Stimulated activated naive CD8-positive, alpha-beta T cell treated with anti-CD3 and anti-CD28 coated beads, Interleukin-15, amount 100 ng/mL, for 72 hours (primary cell): Measurements from ENCODE around the gene ERBB4.

Experiments
- ATAC-seq: fragments of 150-1000 bp; cut with Tn5 transposase; 2 replicates; pipeline ENCODE4 v1.10.0; 2021; ENCODE audit warnings: mild to moderate bottlenecking, moderate library complexity
- DNase-seq, 2 donors: peaks; one replicate each; pipeline ENCODE4 v3.0.0; 2021 to 2022
- H3K27ac Mint-ChIP-seq, 2 donors: one replicate each; pipeline ENCODE4 v1.8.0; 2022; ENCODE audit warnings: mild to moderate bottlenecking in 2 of 2, mixed read lengths in 2 of 2, moderate library complexity in 2 of 2
- H3K27me3 Mint-ChIP-seq: one replicate; pipeline ENCODE4 v1.8.0; 2022; ENCODE audit warnings: mixed read lengths
- H3K4me1 Mint-ChIP-seq: one replicate; pipeline ENCODE4 v1.8.0; 2022; ENCODE audit warnings: mild to moderate bottlenecking, mixed read lengths
- H3K4me3 Mint-ChIP-seq, 2 donors: one replicate each; pipeline ENCODE4 v1.8.0; 2022; ENCODE audit warnings: mild to moderate bottlenecking in 2 of 2, mixed read lengths in 2 of 2, moderate library complexity in 1 of 2
- H3K9me3 Mint-ChIP-seq, 2 donors: one replicate each; pipeline ENCODE4 v1.8.0; 2022; ENCODE audit warnings: mixed read lengths in 2 of 2

Gene ERBB4

DNA sequence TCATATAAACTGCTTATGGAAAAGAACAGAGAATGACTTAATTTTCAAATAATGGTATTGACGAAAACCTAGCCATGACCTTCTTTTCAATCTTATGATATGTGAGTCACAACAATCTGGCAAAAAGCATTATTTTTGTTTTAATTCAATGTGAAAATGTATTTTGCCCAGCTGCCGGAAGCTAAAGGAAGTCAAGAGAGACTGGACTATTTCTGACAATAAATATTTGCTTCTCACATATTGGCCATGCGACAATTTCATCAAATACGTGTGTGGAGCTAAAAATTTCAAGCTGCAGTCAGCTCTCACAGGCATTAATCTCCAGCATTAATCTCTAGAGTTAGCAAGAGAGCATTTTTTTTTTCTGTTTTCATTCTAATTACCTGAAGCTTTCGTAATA lies 1101.2 kb downstream of the ERBB4 start:
- H3K27me3 Mint-ChIP-seq: no peaks in the 10 kb centered on the region
- H3K4me3 Mint-ChIP-seq: no peak overlapping the region
- DNase-seq (no peak), ATAC-seq (no peak)
- no peak overlapping the region for H3K27ac Mint-ChIP-seq
- peaks cover 0 to 8% of the 10 kb centered on the region in 2 donors for H3K9me3 Mint-ChIP-seq
- no peaks in the 10 kb centered on the region for H3K4me1 Mint-ChIP-seq

DNA sequence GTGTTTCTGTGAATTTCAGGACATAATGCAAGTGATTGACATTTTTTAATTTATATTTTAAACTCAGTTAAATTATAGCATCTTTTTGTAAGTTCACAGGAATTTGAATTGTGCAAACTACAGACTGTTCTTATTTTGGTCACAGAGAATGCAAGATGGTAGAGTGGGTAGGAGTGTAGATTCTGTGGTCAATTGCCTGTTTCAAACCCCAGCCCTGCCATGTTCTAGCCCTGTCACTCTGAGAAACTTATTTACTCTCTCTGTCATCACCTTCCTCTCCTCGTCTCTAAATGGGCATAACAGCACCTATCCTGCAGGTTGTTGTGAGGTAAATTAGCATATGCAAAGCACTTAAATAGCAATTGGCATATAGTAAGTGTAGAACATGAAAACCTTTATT lies 1102.4 kb downstream of the ERBB4 start:
- Mint-ChIP-seq H3K27ac (no peak overlapping the region), H3K4me1 (no peaks in the 10 kb centered on the region), H3K4me3 (no peak overlapping the region), H3K9me3 (peaks cover 0 to 8% of the 10 kb centered on the region in 2 donors), H3K27me3 (no peaks in the 10 kb centered on the region)
- DNase-seq (no peak), ATAC-seq (no peak)

DNA sequence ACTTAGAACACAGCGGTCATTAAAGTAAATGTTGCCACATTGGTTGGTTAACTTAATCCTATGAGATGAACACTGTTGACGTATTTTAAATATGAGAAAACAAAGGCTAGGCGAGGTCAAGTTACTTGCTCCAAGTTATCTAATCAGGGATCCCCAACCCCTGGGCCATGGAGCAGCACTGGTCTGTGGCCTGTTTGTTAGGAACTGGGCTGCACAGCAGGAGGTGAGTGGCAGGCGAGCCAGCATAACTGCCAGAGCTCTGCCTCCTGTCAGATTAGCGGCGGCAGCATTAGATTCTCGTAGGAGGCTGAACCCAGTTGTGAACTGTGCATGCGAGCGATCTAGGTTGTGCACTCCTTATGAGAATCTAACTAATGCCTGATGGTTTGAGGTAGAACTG lies 1103.3 kb downstream of the ERBB4 start:
- Mint-ChIP-seq H3K4me1 (no peaks in the 10 kb centered on the region), H3K27me3 (no peaks in the 10 kb centered on the region), H3K27ac (no peak overlapping the region), H3K4me3 (no peak overlapping the region), H3K9me3 (peaks cover 0 to 8% of the 10 kb centered on the region in 2 donors)
- ATAC-seq (no peak), DNase-seq (no peak)

- Mint-ChIP-seq H3K27me3 (no peaks in the 10 kb centered on the region), H3K4me1 (no peaks in the 10 kb centered on the region), H3K9me3 (peaks cover 0 to 8% of the 10 kb centered on the region in 2 donors), H3K27ac (no peak overlapping the region), H3K4me3 (no peak overlapping the region)
- ATAC-seq (no peak), DNase-seq (no peak)
These were observed 1103.8 kb downstream of the ERBB4 start for GRCh38 chr2:211434773-211435172.

DNA sequence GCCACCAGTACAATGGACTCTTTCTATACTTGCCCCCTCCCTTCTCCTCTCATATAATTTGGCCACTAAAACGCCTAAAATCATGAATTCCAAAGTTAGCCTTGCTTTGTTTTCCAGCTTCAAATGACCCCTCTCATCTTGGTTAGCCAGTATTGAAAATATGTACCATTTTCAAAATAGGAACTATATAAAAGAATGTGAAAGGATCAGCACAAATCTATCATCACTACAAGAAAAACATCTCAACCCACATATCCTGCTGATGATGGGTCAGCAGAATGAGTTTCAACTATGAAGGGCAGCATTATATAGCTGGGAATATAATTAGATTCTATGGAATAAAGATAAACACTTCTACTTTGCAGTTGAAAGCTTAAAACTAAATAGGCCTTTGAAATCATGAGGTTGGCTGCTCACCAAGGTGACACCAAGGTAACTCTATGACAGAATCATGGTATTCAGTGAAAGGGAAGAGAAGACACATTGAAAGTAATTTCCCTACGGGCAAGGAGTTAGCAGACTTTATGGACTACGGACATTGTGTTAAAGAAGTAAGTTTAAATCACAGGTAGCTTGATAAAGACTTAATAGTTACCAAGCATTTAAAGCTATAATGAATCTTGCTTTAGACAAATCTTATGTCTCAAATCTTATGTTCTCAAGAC lies 1109.2 kb downstream of the ERBB4 start:
- Mint-ChIP-seq H3K4me3 (no peak overlapping the region), H3K9me3 (peaks cover 0 to 6% of the 10 kb centered on the region in 2 donors), H3K27me3 (no peaks in the 10 kb centered on the region), H3K27ac (no peak overlapping the region), H3K4me1 (no peaks in the 10 kb centered on the region)
- ATAC-seq (no peak), DNase-seq (no peak)

DNA sequence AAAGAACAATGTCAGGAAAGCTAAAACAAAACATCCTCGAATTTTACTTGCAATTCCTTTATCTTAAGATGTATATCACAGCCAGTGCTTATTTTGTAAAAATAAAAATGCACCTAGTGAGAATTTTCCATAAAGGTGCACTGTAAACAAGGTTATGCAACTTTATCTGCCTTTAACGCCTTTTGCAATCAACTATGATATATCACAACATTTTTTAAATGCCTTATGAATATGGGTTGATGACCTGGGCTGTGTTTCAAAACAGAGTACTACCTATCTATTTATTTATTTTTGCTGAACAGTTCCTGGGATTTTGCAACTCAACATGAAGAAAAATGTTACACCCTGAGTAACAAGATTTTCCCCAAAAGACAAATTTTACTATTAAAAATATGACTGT lies 1112.4 kb downstream of the ERBB4 start:
- H3K4me1 Mint-ChIP-seq: no peaks in the 10 kb centered on the region
- DNase-seq: no peak

DNA sequence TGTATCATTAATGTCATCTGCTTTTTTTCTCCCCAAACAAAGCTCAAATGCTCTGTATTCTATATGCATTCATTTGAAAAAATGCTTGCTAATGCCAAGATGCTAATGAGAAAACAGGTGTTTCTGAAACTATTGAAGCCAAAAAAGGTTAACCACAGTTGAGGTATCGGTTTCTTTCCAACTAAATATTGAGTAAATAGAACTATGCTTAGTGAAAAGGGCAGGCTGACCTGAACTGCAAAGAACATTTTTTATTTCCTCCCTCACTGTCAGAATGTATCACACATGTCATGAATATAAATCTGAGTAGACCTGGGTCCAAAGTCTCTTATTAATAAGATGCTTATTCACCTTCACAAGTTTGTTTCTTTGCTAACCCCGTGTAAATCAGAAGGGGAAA lies 1115.6 kb downstream of the ERBB4 start:
- no peaks in the 10 kb centered on the region for H3K9me3 Mint-ChIP-seq
- no peaks in the 10 kb centered on the region for H3K4me1 Mint-ChIP-seq
- H3K27ac Mint-ChIP-seq: no peak overlapping the region
- ATAC-seq (no peak), DNase-seq (no peak)
- no peak overlapping the region for H3K4me3 Mint-ChIP-seq
- no peaks in the 10 kb centered on the region for H3K27me3 Mint-ChIP-seq

More for the DNA sequence above, 1112.4 kb downstream of the ERBB4 start:
- no peak overlapping the region for H3K27ac Mint-ChIP-seq
- H3K4me3 Mint-ChIP-seq: no peak overlapping the region
- H3K27me3 Mint-ChIP-seq: no peaks in the 10 kb centered on the region
- no peaks in the 10 kb centered on the region for H3K9me3 Mint-ChIP-seq
- no peak for ATAC-seq

DNA sequence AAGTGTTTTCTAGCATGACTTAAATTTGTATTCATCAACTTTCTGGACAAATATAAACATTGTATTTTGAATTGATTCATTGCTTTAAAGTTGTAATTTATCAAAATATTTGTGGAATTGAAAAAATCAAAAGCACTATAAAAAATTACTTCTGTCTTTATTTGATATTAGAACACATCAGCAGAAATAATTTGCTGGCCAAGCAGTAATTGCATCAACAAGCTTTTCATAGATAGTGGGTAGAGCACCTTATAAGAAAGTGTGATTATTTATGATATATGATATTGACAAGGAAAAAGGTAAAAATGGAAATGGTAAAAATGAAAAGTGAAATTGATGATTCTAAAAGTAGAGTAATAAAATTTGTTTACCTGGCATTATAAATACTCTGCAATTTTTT lies 1121.1 kb downstream of the ERBB4 start:
- Mint-ChIP-seq H3K4me3 (no peak overlapping the region), H3K4me1 (no peaks in the 10 kb centered on the region), H3K9me3 (no peaks in the 10 kb centered on the region), H3K27ac (no peak overlapping the region), H3K27me3 (no peaks in the 10 kb centered on the region)
- no peak for DNase-seq
- ATAC-seq: no peak

DNA sequence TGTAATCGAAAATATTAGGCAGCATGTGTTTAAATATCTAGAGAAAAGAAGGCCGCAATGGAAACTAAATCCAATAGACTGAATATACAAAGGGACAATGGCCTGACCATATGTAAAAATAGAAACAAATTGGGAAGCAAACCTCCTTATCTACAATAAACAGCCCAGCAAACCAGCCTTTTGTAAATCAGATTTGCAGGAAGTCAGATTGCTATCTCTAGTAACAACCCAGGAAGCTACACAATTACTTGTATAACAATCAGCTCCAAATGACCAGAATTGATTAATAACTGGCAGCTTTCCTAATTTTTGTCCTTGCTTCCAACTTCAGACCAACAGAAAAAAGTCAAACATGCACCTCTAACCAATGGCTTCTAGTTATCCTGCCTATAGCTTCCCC lies 1122.2 kb downstream of the ERBB4 start:
- no peak for ATAC-seq
- Mint-ChIP-seq H3K4me3 (no peak overlapping the region), H3K27ac (no peak overlapping the region)

GRCh38 chr2:211413746-211414145 lies 1124.9 kb downstream of the ERBB4 start:
- DNase-seq: no peak
- H3K4me3 Mint-ChIP-seq: no peak overlapping the region

More for the DNA sequence above, 1122.2 kb downstream of the ERBB4 start:
- Mint-ChIP-seq H3K27me3 (no peaks in the 10 kb centered on the region), H3K4me1 (no peaks in the 10 kb centered on the region), H3K9me3 (no peaks in the 10 kb centered on the region)
- DNase-seq: no peak

GRCh38 chr2:211408483-211408891 lies 1130.1 kb downstream of the ERBB4 start:
- H3K4me3 Mint-ChIP-seq: no peak overlapping the region
- H3K27ac Mint-ChIP-seq: no peak overlapping the region
- H3K27me3 Mint-ChIP-seq: no peaks in the 10 kb centered on the region
- H3K9me3 Mint-ChIP-seq: peaks cover 0 to 8% of the 10 kb centered on the region in 2 donors
- H3K4me1 Mint-ChIP-seq: no peaks in the 10 kb centered on the region
- DNase-seq (no peak), ATAC-seq (no peak)

More at GRCh38 chr2:211413746-211414145, 1124.9 kb downstream of the ERBB4 start:
- ATAC-seq: no peak
- Mint-ChIP-seq H3K4me1 (no peaks in the 10 kb centered on the region), H3K27me3 (no peaks in the 10 kb centered on the region), H3K9me3 (no peaks in the 10 kb centered on the region), H3K27ac (no peak overlapping the region)

GRCh38 chr2:211407076-211407475 lies 1131.5 kb downstream of the ERBB4 start:
- H3K9me3 Mint-ChIP-seq: peaks cover 0 to 8% of the 10 kb centered on the region in 2 donors
- H3K4me1 Mint-ChIP-seq: no peaks in the 10 kb centered on the region
- no peak overlapping the region for H3K4me3 Mint-ChIP-seq
- DNase-seq (no peak), ATAC-seq (no peak)
- H3K27ac Mint-ChIP-seq: no peak overlapping the region
- no peaks in the 10 kb centered on the region for H3K27me3 Mint-ChIP-seq

GRCh38 chr2:211405036-211405435 lies 1133.6 kb downstream of the ERBB4 start:
- ATAC-seq (no peak), DNase-seq (no peak)
- H3K27ac Mint-ChIP-seq: no peak overlapping the region
- no peak overlapping the region for H3K4me3 Mint-ChIP-seq
- no peaks in the 10 kb centered on the region for H3K27me3 Mint-ChIP-seq
- peaks cover 0 to 8% of the 10 kb centered on the region in 2 donors for H3K9me3 Mint-ChIP-seq
- H3K4me1 Mint-ChIP-seq: no peaks in the 10 kb centered on the region

- H3K4me3 Mint-ChIP-seq: no peak overlapping the region
- DNase-seq: no peak
- H3K9me3 Mint-ChIP-seq: peaks cover 0 to 8% of the 10 kb centered on the region in 2 donors
- H3K27me3 Mint-ChIP-seq: no peaks in the 10 kb centered on the region
- ATAC-seq: no peak
- no peak overlapping the region for H3K27ac Mint-ChIP-seq
- no peaks in the 10 kb centered on the region for H3K4me1 Mint-ChIP-seq
These were observed 1134.5 kb downstream of the ERBB4 start for GRCh38 chr2:211404098-211404497.

DNA sequence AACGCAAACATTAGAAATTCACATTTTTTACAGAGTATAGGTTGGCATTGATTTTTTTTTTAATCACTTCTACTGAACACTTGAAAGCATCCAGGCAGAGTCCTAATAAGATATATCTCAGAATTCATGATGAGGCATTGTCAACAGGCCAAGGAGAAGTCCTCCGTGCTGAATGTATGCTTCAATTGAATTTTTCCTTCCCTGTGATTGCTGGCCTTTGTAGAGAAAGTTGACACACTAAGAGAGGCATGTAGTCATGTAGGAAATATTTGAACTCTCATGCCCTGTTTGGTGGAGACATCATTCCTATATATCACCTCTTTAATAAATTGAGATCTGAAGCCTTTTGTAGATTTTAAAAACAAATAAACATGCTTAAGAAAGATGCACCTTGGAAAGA lies 1137.3 kb downstream of the ERBB4 start:
- H3K27me3 Mint-ChIP-seq: no peaks in the 10 kb centered on the region
- no peak for ATAC-seq
- DNase-seq: no peak
- no peaks in the 10 kb centered on the region for H3K4me1 Mint-ChIP-seq
- no peak overlapping the region for H3K27ac Mint-ChIP-seq
- H3K9me3 Mint-ChIP-seq: peaks cover 8% of the 10 kb centered on the region in 2 donors
- H3K4me3 Mint-ChIP-seq: no peak overlapping the region

GRCh38 chr2:211397764-211398163 lies 1140.8 kb downstream of the ERBB4 start:
- Mint-ChIP-seq H3K27me3 (no peaks in the 10 kb centered on the region), H3K4me3 (no peak overlapping the region), H3K27ac (no peak overlapping the region), H3K4me1 (no peaks in the 10 kb centered on the region), H3K9me3 (peaks cover 0 to 8% of the 10 kb centered on the region in 2 donors)
- ATAC-seq: no peak
- DNase-seq: no peak

DNA sequence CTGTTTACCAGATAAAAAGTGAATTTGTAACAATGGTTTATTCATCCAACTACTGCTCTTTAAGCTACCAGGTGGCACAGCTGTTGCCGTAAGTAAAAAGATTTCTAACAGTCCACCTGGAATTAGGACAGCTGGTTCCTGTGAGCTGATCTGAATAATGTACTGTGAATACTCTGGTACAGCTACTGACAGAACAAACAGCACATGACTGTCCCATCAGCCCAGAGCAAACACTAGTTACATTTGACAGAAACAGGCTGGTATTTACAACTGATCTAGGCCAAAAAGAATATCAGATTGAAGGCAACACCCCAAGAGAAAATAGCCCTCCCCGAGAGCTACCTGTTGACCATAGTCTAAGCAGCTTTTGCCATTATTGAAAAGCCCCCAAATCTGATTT lies 1141.8 kb downstream of the ERBB4 start:
- ATAC-seq: no peak
- no peak overlapping the region for H3K27ac Mint-ChIP-seq
- H3K9me3 Mint-ChIP-seq: peaks cover 0 to 8% of the 10 kb centered on the region in 2 donors
- H3K4me3 Mint-ChIP-seq: no peak overlapping the region
- DNase-seq: no peak
- no peaks in the 10 kb centered on the region for H3K27me3 Mint-ChIP-seq
- H3K4me1 Mint-ChIP-seq: no peaks in the 10 kb centered on the region
